RWPE2 (cell line): ENCODE measurements around the gene TRPM2.

Experiments used
- ATAC-seq: fragments of 200-7000 bp; cut with Tn5 transposase; 3 replicates; pipeline ENCODE4 v1.9.1; 2021; ENCODE audit warnings: low read depth
- DNase-seq: peaks from one replicate; pipeline ENCODE4 v3.0.0-alpha.2; 2020; ENCODE audit warnings: low spot score
- H3K27ac ChIP-seq: fragments of 450-650 bp; 2 replicates; pipeline ENCODE4 v1.5.1; 2017; ENCODE audit warnings: mild to moderate bottlenecking; ENCODE audit not compliant: poor library complexity, severe bottlenecking
- H3K27me3 ChIP-seq: fragments of 250-450 bp; sonication (Bioruptor Pico); 2 replicates; pipeline ENCODE4 v1.5.1; 2021; ENCODE audit warnings: mild to moderate bottlenecking, moderate library complexity; ENCODE audit not compliant: insufficient read depth, poor library complexity, severe bottlenecking
- H3K36me3 ChIP-seq: fragments of 250-450 bp; sonication (Bioruptor Pico); 2 replicates; pipeline ENCODE4 v1.5.1; 2020; ENCODE audit warnings: low read depth, mild to moderate bottlenecking, moderate library complexity
- H3K4me1 ChIP-seq: fragments of 250-450 bp; sonication (Bioruptor Pico); 2 replicates; pipeline ENCODE4 v1.5.1; 2021; ENCODE audit warnings: mild to moderate bottlenecking, moderate library complexity; ENCODE audit not compliant: insufficient read depth, poor library complexity, severe bottlenecking
- H3K4me3 ChIP-seq: fragments of 250-450 bp; sonication (Bioruptor Pico); 2 replicates; pipeline ENCODE4 v1.5.1; 2021; ENCODE audit warnings: mild to moderate bottlenecking, moderate library complexity; ENCODE audit not compliant: severe bottlenecking
- H3K9me3 ChIP-seq: fragments of 250-450 bp; sonication (Bioruptor Pico); 2 replicates; pipeline ENCODE4 v1.5.1; 2021; ENCODE audit warnings: mild to moderate bottlenecking, moderate library complexity; ENCODE audit not compliant: severe bottlenecking
- CTCF ChIP-seq: fragments of 450-650 bp; IDR thresholded peaks from one replicate; pipeline ENCODE4 v1.5.1; 2017; ENCODE audit warnings: mild to moderate bottlenecking, moderate library complexity; ENCODE audit not compliant: poor library complexity, severe bottlenecking

The TRPM2 gene

GRCh38 chr21:44459712-44460440 is 106.5 kb downstream of the TRPM2 start:
- no peaks in the 10 kb centered on the region for H3K36me3 ChIP-seq
- H3K27ac ChIP-seq: no peak overlapping the region
- no peak overlapping the region for H3K4me3 ChIP-seq
- H3K4me1 ChIP-seq: no peaks in the 10 kb centered on the region
- no peak for ATAC-seq
- no peak for TF ChIP-seq CTCF
- no peaks in the 10 kb centered on the region for H3K9me3 ChIP-seq
- H3K27me3 ChIP-seq: no peaks in the 10 kb centered on the region
- peak; percentile 43 for DNase-seq

- ATAC-seq: no peak
- no peak for TF ChIP-seq CTCF
- no peak overlapping the region for H3K27ac ChIP-seq
- H3K4me3 ChIP-seq: no peak overlapping the region
- H3K36me3 ChIP-seq: no peaks in the 10 kb centered on the region
- H3K9me3 ChIP-seq: no peaks in the 10 kb centered on the region
- H3K4me1 ChIP-seq: no peaks in the 10 kb centered on the region
- H3K27me3 ChIP-seq: no peaks in the 10 kb centered on the region
- DNase-seq: no peak
These were observed 107.0 kb downstream of the TRPM2 start for GRCh38 chr21:44460441-44460755.

- no peaks in the 10 kb centered on the region for H3K27me3 ChIP-seq
- H3K36me3 ChIP-seq: no peaks in the 10 kb centered on the region
- no peak for TF ChIP-seq CTCF
- no peak for ATAC-seq
- H3K9me3 ChIP-seq: no peaks in the 10 kb centered on the region
- no peak for DNase-seq
- H3K4me1 ChIP-seq: no peaks in the 10 kb centered on the region
- H3K4me3 ChIP-seq: no peak overlapping the region
- no peak overlapping the region for H3K27ac ChIP-seq
These were observed 107.6 kb downstream of the TRPM2 start for GRCh38 chr21:44461005-44461404.

GRCh38 chr21:44461464-44462001 is 108.1 kb downstream of the TRPM2 start:
- H3K27ac ChIP-seq: no peak overlapping the region
- no peaks in the 10 kb centered on the region for H3K36me3 ChIP-seq
- no peak for DNase-seq
- no peak overlapping the region for H3K4me3 ChIP-seq
- no peaks in the 10 kb centered on the region for H3K4me1 ChIP-seq
- no peaks in the 10 kb centered on the region for H3K27me3 ChIP-seq
- H3K9me3 ChIP-seq: no peaks in the 10 kb centered on the region
- ATAC-seq: peak; percentile 8; the same call in 1 of the 3 replicates
- TF ChIP-seq CTCF: no peak
